NCI-H146 (cell line): Measurements from ENCODE around the gene PLD3.
"Not testable (repeated sequence)": the region's sequence is repeated elsewhere in the genome, so short reads cannot be mapped to it uniquely, and the experiment has no call there.

Experiments
- DNase-seq: peaks from one replicate; lab custom pipeline; 2025; lab: John Stamatoyannopoulos, UW

Gene PLD3

DNA sequence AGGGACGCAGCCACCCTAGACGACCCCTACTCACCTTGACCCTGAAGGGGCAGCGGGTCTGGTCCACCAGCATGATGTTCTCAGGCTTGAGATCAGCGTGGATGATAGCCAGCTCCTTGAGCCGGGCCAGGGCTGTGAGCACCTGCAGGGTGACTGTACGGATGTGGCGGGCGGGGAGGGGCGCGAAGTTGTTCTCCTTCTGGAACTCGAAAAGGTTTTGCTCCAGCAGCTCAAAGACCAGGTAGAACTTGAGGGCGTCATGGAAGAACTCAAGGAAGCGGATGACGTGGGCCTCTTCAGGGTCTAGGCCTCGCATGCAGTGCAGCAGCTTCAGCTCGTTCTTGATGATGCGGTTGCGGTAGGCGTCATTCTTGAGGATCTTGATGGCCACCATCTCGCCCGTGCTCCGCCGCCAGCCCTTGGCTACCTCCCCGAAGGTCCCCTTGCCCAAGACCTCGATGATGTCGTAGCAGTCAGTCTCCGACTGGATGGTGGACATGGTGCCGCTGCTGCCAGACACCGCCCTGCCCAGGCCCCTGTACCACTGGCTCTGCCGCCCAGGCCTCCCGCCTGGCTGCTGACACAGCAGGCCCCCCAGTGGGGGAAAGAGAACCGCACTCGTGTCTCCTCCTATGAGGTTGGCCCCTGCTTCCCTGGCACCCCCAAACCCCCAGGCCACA, 41.0 kb downstream of the PLD3 start:
- DNase-seq, result no peak

DNA sequence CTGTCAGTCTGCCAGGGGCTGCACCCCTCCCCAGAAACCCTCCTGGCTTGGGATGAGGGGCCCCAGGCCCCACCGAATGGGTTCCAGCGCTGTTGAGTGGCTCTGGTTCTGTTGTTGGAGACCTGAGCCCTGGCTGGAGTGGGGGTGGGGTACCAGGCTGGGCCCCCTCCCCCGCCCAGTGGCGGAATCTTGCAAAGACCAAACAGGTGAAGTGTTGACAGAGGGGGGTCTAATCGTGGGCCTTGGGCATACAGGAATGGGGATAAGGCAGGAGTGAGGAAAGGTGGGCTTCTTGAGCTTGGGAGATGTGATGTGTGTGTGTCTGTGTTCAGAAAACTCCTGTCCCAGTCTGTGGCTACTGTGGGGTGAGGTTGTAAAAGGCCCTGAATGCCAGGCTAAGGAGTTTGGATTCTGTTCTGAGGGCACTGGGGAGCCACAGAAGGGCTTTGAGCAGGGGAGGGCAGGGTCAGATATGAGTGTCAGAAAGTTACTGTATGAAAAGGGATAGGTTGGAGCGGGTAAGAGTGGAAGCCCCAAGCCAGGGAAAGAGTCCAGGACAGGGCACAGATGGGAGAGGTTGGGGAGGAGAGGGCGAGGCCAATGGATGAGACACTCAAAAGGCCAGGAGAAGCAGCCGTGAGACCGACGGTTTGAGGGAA, 41.7 kb downstream of the PLD3 start, which contains the start of gene HIPK4:
HIPK4 (minus strand) TSS at position 98 of the 659 bp plus-strand sequence. CDS start 279 bp downstream, outside the sequence.
- DNase-seq, result no peak

GRCh38 chr19:40392123-40392522, 43.6 kb downstream of the PLD3 start:
- no peak for DNase-seq

DNA sequence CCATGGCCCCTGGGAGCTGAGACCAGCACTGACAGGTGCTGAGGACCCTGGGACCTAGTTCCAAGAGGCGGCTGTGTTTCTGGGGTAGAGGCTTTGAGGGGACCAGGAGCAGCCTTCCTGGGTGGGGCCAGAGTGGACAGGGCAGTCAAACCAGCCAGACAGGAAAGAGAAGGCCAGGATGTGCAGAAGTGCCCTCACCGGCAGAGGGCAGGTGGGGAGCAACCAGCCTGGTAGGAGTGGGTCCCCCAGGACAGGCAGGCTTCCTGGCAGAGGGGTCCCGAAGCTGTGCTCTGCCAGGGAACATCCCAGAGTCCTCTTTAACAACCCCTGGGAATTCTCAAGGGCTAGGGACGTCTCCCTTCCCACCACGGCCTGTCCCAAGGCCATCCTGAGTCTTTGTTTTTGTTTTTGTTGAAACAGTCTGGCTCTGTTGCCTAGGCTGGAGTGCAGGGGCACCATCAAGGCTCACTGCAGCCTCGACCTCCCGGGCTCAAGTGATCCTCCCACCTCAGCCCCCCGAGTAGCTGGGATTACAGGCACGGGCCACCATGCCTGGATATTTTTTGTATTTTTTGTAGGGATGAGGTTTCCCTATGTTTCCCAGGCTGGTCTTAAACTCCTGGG, 44.5 kb downstream of the PLD3 start:
- DNase-seq, result no peak

DNA sequence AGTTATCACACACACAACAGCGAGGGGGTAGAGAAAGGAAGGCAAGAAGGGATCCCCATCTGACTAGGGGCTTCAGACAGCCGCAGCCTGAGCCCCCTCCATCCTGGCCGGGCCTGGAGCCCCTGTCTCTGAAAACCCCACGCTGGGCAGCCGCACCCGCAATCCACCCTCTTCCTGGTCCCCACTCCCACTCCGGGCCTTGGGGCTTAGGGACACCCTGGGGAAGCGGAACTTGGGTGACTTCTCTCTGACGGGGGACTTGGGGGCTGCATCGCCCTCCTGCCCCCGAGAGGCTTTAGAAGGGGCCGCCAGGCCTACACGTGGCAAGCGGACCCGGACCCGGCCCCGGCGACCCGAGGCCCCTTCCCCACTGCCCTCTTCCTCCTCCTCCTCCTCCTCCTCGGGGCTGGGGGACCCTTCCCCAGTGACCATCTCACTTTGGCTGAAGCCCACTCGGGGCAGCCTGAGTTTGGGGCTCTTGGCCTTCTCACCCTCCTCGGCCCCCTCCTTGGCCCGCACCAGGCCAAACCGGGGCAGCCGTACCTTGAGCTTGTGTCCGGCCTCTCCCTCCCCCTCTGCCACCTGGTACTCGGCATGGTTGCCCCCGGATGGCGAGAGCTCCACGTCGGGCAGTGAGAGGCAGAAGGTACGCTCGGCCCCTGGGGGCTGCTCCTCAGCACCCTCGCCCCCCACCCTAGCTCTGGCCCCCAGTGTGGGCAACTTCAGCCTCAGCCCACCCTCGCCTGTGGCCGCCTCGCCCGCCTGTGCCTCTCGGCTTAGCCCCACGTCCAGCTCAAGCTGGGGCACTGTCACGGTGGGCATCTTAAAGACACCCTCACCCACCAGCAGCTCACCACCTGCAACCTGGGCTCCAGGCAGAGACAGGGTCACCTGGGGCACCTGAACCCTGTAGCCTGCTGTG, 45.7 kb downstream of the PLD3 start:
- no peak for DNase-seq

DNA sequence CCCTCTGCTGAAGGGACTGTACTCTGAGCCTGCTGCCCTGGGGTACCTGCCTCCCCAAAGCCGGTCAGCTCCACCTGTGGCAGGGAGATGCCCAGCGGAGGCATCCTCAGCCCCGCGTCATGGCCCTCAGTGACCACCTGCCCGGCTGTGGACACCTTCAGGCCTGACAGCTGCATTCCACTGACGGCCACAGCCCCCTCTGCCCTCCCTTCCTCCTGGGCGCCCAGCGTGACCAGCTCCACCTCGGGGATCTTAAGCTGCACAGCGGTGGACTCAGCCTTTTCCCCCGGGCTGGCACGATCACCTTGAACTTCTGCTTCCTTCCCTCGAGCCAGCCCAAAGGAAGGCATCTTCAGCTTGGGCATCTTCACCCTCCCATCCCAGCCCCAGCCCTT, 46.3 kb downstream of the PLD3 start:
- DNase-seq, result no peak

DNA sequence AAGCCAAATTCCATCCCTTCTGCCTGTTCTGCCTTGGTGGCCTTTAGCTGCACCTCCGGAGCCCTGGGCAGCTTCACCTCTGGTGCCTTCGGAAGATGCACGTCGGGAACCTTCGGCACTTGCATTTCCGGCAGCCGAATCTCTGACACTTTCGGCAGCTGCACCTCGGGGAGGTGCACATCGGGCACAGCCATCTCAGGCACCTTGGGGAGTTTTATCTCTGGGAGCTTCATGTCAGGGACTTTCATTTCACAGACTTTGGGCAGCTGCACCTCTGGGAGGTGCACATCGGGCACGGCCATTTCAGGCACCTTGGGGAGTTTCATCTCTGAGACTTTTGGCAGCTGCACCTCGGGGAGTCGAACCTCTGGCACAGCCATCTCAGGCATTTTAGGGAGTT, 47.5 kb downstream of the PLD3 start:
- no peak for DNase-seq

GRCh38 chr19:40396886-40397567, 48.5 kb downstream of the PLD3 start:
- DNase-seq, result no peak

- no peak for DNase-seq
These were observed 49.0 kb downstream of the PLD3 start for GRCh38 chr19:40397568-40397906.

DNA sequence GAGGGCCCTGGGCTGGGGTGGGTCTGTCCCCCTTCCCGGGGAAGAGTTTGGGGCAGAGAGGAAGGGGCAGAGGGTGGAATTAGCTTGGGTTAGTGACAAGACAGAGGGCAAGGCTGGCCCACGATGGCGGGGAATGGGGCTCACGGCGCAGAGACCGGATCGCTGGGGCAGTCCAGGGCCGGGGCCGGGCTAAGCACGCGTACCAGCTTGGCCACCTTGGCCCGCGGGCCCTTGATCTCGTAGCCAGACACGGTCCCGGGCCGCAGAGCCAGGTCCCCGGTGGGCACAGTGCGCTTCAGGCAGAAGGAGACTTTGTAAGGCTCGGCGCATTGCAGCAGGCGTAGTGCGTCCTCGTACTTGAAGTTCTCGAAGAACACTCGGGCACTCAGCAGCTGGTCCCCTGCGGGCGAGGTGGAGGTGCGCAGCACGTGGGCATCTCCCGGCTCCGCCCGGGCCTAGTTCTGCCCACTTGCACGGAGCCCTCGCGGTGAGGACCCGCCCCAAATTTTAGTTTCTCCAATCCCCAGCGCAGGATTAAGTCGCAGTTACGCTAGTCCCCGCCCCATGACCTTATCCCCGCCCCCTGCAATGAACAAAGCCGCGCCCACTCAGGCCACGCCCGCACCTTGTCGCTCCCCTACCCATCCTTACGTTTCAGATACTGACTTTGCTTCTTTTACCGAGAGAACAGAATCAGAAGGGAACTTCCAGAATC, 50.1 kb downstream of the PLD3 start:
- DNase-seq, result peak; percentile 76

GRCh38 chr19:40400559-40400958, 52.1 kb downstream of the PLD3 start:
- DNase-seq, result no peak

GRCh38 chr19:40403262-40403984, 54.9 kb downstream of the PLD3 start:
- DNase-seq, result peak; percentile 78

- no peak for DNase-seq
These were observed 59.5 kb downstream of the PLD3 start for GRCh38 chr19:40407714-40408597.

- not testable (repeated sequence) for DNase-seq
These were observed 60.1 kb downstream of the PLD3 start for GRCh38 chr19:40408598-40408925.

GRCh38 chr19:40410030-40410389, 61.5 kb downstream of the PLD3 start:
- DNase-seq, result no peak

GRCh38 chr19:40411125-40411842, 62.8 kb downstream of the PLD3 start:
- DNase-seq, result no peak

DNA sequence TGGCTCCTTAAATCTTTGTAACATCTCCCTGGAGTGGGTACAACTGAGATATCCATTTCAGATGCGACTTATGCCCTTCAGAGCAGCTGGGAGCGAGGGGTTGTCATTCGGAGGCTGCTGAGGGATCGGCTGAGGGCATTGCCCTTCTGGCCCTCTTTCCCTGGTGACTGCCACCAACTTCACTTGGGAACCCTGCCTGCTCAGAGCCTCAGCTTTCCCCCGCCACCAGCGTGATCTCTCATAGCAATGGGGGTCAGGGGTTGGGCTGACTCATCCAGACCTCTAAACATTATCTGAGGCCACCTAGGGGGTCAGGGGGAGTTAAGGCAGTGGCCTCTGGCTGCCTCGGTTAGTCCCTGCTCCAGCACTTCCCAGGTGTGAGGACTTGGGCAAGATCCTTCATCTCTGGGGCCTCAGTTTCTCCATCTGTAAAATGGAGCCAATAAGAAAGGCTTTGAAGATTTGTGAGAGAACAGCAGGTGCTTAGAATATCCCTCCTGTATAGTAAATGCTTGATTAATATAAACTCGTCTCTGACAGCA, 63.5 kb downstream of the PLD3 start:
- no peak for DNase-seq

DNA sequence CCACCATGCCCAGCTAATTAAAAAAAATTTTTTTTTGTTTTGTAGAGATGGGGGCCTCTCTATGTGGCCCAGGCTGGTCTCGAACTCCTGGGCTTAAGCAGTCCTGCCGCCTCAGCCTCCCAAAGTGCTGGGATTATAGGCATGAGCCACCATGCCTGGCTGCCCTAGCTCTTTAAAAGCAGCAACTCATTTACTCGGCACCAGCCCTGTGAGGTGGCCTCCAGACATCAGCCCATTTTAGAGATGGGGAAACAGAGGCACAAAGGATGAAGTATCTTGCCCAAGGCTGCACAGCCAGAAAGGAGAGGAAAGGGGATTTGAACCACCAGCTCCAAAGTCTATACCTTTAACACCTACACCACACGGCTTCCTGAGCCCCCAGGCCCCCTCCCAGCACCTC, 64.4 kb downstream of the PLD3 start:
- DNase-seq, result no peak
